HG03457 (cell line): Measurements from ENCODE around the gene PSMB7.

ENCODE experiments used
- ATAC-seq: cut with Tn5 transposase; IDR thresholded peaks from one replicate; pipeline ENCODE4 v1.9.1; 2021; ENCODE audit warnings: moderate number of reproducible peaks; ENCODE audit not compliant: unreplicated experiment

Gene PSMB7

DNA sequence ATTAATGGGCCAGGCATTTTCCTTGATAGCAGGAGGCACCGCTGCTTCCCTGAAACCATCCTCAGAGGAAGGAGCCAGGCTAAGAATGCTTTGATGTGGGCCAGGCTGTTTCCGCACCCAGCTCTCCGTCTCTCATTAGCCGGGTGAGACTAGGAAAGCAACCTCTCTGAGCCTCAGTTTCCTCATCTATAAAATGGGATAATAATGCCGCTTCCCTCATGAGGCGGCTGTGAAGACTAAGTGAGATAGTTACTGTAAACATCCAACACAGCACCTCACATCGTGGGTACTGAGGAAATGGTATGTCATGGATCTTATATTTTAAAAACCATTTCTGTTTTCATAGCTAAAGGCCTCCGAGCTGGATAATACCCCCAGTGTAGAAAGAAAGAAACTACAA, 111.0 kb downstream of the PSMB7 start:
- ATAC-seq: no peak

DNA sequence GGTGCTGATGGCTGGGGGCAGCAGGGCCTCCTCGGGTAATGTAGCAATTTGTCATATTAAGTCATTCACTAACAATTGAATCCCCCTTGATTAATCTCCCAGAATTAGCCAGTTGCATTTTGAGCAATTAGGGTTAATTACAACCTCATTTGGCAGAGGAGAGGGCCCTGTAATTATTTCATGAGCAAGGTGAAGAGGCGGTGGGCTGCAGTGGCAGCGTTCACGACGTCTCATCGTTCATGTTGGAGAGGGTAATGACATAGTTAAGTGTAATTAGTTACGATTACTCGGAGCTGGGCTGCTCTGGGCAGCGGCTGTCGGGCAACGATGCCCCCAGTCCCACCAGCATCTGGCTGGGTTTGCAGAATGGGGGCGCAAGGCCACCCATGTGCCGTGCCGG, 111.5 kb downstream of the PSMB7 start:
- ATAC-seq: no peak
